Psoas muscle (tissue), 8 donors: Measurements from ENCODE around the gene LSS. TPM values are rescaled to one million over a fixed set of nuclear protein-coding genes. Genes with fewer than 3 reads are reported as not detected.
A peak's percentile ranks its signal among the peaks of the same experiment; 100 is the strongest.
"Not testable (repeated sequence)": the region's sequence is repeated elsewhere in the genome, so short reads cannot be mapped to it uniquely, and the experiment has no call there.

ENCODE experiments used
- ATAC-seq, 4 donors: fragments of 200-7000 bp; cut with Tn5 transposase; one replicate each; pipeline ENCODE4 v1.9.1; 2020; ENCODE audit warnings: moderate library complexity in 3 of 4, mild to moderate bottlenecking in 2 of 4
- DNase-seq, 2 donors: peaks; one replicate each; pipeline ENCODE4 v3.0.0-alpha.2; 2020
- H3K27ac ChIP-seq: fragments of 200-600 bp; one replicate; pipeline ENCODE4 v1.8.0; 2022
- H3K27me3 ChIP-seq, 3 donors: fragments of 200-600 bp in 1 of 3; one replicate each; pipeline versions ENCODE4 v1.6.1 to v1.8.0; 2013 to 2022; ENCODE audit warnings: low read length in 2 of 3, mild to moderate bottlenecking in 2 of 3, moderate library complexity in 1 of 3; ENCODE audit not compliant: insufficient read depth in 3 of 3
- H3K36me3 ChIP-seq, 2 donors: fragments of 200-600 bp in 1 of 2; one replicate each; pipeline versions ENCODE4 v1.6.1 to v1.8.0; 2013 to 2022; ENCODE audit warnings: low read depth in 1 of 2, mild to moderate bottlenecking in 1 of 2, moderate library complexity in 1 of 2; ENCODE audit not compliant: insufficient read depth in 1 of 2
- H3K4me1 ChIP-seq: fragments of 200-600 bp; one replicate; pipeline ENCODE4 v1.8.0; 2022
- H3K4me3 ChIP-seq: fragments of 200-600 bp; one replicate; pipeline ENCODE4 v1.8.0; 2022; ENCODE audit warnings: mild to moderate bottlenecking
- H3K9me3 ChIP-seq: fragments of 200-600 bp; one replicate; pipeline ENCODE4 v1.8.0; 2022
- WGBS, 3 donors: extraction: QIAGEN DNeasy Blood & Tissue Kit; methylation state at CpG; one replicate each; pipeline versions ENCODE4 v1.1.6 to v1.1.7; 2013; 5-methylcytosine and 5-hydroxymethylcytosine counted together
- intact Hi-C, 2 donors: fragments of 100-400 bp; cut with DNase I; formaldehyde crosslinking; loops; one replicate each; pipeline versions ENCODE4 v1.11.0 to v1.14.2; 2022
- polyA plus RNA-seq, 3 donors: library from polyadenylated mRNA; stranded (reverse); fragments of 200-250 nt; gene quantifications; one replicate each; pipeline ENCODE4 v1.2.3, GENCODE V29; 2013
- total RNA-seq, 4 donors: library from RNA; stranded (reverse); fragmentation: NEBNext Ultra II Directional in 2 of 4; extraction: Animal tissue kit (Norgen Biotek cat#: 25700) in 2 of 4; gene quantifications; one replicate each; pipeline versions ENCODE4 v1.2.1 to v1.2.4, GENCODE V29; 2021 to 2023
- TF ChIP-seq, protein P1 (sequence below): fragments of 200-600 bp; IDR thresholded peaks from one replicate; pipeline ENCODE4 v1.8.0; 2022; ENCODE audit warnings: antibody characterized with exemption
- donor health status: healthy with polysubstance abuse.
- donor health status: DM: no; HTN: no; CAD: no; lungs with moderate emphysema.
- donor health status: Bipolar disorder and iron deficiency.
- donor health status: healthy.
- donor health status: DM: yes; HTN: yes; CAD: no.
- donor health status: DM: no; HTN: no; CAD: no.
- donor health status: DM: no; HTN: no; CAD: no.
- donor health status: DM: yes; HTN: yes; CAD: no.

The LSS gene
- total and polyA plus RNA-seq, 7 donors = 10.7 to 31.5 (median 24.8) TPM

DNA sequence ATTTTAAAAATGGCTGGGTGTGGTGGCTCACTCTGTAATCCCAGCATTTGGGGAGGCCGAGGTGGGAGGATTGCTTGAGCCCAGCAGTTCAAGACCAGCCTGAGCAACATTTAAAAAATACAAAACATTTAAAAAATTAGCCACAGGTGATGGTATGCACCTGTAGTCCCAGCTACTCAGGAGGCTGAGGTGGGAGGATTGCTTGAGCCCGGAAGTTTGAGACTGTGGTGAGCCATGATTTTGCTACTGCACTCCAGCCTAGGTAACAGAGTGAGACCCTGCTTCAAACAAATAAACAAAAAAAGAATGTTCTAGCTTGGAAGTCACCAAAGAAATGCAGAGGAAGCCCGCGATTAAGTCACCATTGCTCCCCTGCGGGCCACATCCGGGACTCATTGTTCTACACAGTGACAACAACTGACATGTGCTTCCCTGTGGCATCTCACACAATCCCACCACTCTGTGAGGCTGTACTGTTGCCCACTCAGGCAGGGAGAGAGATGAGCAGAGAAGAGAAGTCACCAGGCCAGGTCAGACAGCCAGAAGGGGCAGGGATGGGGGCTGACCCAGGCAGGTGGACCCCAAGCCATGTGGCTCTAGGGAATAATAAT, 25.9 kb downstream of the LSS start:
- Histone ChIP-seq H3K27me3 (no peaks in the 10 kb centered on the region), H3K9me3 (no peaks in the 10 kb centered on the region), H3K27ac (peak overlapping the region; percentile 1), H3K4me3 (no peak overlapping the region), H3K36me3 (peaks cover 0 to 79% of the 10 kb centered on the region in 2 donors), H3K4me1 (no peaks in the 10 kb centered on the region)
- 80 to 83% (median 83%) methylated on average over 6 of the region's 6 CpGs for WGBS, 3 donors
- ATAC-seq (no peak), DNase-seq (no peak)
- intact Hi-C loops = no loop called here
- TF ChIP-seq, protein P1, sequence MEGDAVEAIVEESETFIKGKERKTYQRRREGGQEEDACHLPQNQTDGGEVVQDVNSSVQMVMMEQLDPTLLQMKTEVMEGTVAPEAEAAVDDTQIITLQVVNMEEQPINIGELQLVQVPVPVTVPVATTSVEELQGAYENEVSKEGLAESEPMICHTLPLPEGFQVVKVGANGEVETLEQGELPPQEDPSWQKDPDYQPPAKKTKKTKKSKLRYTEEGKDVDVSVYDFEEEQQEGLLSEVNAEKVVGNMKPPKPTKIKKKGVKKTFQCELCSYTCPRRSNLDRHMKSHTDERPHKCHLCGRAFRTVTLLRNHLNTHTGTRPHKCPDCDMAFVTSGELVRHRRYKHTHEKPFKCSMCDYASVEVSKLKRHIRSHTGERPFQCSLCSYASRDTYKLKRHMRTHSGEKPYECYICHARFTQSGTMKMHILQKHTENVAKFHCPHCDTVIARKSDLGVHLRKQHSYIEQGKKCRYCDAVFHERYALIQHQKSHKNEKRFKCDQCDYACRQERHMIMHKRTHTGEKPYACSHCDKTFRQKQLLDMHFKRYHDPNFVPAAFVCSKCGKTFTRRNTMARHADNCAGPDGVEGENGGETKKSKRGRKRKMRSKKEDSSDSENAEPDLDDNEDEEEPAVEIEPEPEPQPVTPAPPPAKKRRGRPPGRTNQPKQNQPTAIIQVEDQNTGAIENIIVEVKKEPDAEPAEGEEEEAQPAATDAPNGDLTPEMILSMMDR = no peak

DNA sequence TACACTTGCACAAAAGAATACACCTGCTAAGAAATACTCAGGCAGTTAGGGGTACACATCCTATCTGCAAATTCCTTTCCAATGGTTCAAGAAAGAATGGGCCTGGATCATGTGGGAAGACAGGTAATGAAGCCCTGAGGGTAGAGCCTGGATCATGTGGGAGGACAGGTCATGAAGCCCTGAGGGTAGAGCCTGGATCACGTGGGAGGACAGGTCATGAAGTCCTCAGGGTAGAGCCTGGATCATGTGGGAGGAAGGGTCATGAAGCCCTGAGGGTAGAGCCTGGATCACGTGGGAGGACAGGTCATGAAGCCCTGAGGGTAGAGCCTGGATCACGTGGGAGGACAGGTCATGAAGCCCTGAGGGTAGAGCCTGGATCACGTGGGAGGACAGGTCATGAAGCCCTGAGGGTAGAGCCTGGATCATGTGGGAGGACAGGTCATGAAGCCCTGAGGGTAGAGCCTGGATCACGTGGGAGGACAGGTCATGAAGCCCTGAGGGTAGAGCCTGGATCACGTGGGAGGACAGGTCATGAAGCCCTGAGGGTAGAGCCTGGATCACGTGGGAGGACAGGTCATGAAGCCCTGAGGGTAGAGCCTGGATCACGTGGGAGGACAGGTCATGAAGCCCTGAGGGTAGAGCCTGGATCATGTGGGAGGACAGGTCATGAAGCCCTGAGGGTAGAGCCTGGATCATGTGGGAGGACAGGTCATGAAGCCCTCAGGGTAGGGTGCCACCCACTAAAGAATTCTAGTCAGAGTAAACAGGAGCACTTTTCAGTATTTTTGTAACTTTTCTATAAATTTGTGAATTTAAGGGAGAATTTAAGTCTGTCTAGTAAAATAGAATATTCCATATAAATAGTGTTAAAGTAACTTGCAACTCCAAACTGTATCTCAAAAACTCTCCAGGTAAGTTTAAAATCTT, 27.4 kb downstream of the LSS start:
- ATAC-seq, H3K27ac ChIP-seq, H3K9me3 ChIP-seq, DNase-seq, H3K4me3 ChIP-seq, H3K27me3 ChIP-seq, intact Hi-C loops, H3K4me1 ChIP-seq: not testable (repeated sequence)
- WGBS, 3 donors = 84 to 88% (median 86%) methylated on average over 2 to 3 of the region's 8 CpGs
- H3K36me3 ChIP-seq = peaks cover 0 to 79% of the 10 kb centered on the region in 2 donors

DNA sequence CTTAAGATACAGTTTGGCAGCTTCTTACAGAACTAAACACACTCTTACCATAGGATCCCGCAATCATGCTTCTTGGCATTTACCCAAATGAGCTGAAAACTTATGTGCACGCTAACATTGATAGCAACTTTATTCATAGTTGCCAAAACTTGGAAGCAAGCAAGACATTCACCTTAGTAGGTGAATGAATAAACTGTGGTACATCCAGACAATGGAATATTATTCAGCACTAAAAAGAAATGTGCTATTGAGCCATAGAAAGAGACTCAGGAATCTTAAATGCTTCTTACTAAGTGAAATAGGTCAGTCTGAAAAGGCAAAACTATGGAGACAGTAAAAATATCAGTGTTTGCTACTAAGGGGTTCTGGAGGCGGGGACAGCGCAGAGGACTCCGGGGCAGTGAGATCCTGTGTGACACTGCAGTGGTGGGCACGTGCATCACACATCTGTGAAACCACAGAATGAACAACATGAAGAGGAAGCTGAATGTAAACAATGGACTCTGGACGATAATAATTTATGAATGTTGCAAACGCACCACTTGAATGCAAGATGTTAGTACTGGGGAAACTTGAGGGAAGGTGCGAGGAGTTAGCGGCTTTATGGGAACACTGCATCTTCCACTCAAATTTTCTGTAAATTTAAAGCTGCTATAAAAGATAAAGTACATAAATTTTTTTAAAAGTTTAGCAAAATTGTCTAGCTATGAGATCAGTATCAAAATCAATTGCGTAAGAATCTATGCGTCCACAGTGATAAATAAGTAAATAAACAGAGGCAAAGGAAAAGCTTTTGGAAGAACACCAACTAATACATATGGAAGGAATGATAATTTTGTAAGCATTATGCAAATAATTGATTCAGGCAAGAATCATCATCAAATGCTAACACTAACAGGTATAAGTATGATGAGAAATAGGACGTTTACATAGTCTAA, 28.9 kb downstream of the LSS start:
- intact Hi-C loops = no loop called here
- H3K27me3 ChIP-seq = no peaks in the 10 kb centered on the region
- H3K4me3 ChIP-seq = no peak overlapping the region
- no peaks in the 10 kb centered on the region for H3K4me1 ChIP-seq
- H3K27ac ChIP-seq = no peak overlapping the region
- TF ChIP-seq, protein P1 = no peak
- ATAC-seq (no peak), DNase-seq (no peak)
- H3K36me3 ChIP-seq = peaks cover 0 to 79% of the 10 kb centered on the region in 2 donors
- no peaks in the 10 kb centered on the region for H3K9me3 ChIP-seq
- WGBS, 3 donors = 82 to 90% (median 87%) methylated on average over 13 of the region's 13 CpGs

DNA sequence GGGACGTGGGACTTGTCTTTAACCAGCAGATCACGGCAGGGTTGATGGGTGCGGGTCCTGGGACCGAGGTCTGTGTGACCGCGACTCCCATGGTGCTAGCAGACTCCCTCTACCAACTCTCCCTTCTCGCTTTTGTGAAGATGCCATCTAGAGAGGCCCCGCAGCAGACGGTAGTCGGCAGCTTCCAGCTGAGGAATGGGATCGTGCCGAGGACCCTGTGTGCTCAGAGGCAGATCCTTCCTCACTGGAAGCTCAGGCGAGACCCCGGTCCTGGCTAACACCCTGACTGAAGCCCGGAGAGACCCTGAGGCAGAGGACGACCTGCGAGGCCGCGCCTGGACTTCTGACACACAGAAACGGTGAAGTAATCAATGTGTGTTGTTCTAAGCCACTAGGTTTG, 31.8 kb downstream of the LSS start:
- intact Hi-C loops = no loop called here
- TF ChIP-seq, protein P1 = no peak
- ATAC-seq (no peak), DNase-seq (no peak)
- H3K9me3 ChIP-seq = no peaks in the 10 kb centered on the region
- H3K27me3 ChIP-seq = no peaks in the 10 kb centered on the region
- peaks cover 0 to 84% of the 10 kb centered on the region in 2 donors for H3K36me3 ChIP-seq
- H3K4me1 ChIP-seq = no peaks in the 10 kb centered on the region
- no peak overlapping the region for H3K27ac ChIP-seq
- WGBS, 3 donors = 89 to 91% (median 91%) methylated on average over 20 of the region's 20 CpGs
- H3K4me3 ChIP-seq = no peak overlapping the region
